GM19035 (cell line): ENCODE data around the gene NXN.
"Not testable (repeated sequence)": the region's sequence is repeated elsewhere in the genome, so short reads cannot be mapped to it uniquely, and the experiment has no call there.

Experiments
- ATAC-seq: cut with Tn5 transposase; IDR thresholded peaks from one replicate; pipeline ENCODE4 v1.9.1; 2021; ENCODE audit not compliant: unreplicated experiment

NXN gene

DNA sequence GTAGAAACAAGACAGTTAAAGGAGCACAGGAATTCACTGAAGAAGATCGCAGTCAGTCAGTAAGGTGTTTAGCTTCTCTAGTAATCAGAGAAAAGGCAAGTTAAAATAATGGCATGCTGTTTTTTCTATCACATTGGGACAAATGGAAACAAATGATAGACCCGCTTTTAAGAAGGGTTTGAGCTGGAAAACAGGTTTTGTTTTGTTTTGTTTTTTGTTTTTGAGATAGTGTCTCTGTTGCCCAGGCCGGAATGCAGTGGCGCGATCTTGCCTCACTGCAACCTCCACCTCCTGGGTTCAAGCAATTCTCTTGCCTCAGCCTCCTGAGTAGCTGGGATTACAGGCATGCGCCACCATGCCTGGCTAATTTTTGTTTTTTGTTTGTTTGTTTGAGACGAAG is 193.7 kb downstream of the NXN start:
- not testable (repeated sequence) for ATAC-seq

DNA sequence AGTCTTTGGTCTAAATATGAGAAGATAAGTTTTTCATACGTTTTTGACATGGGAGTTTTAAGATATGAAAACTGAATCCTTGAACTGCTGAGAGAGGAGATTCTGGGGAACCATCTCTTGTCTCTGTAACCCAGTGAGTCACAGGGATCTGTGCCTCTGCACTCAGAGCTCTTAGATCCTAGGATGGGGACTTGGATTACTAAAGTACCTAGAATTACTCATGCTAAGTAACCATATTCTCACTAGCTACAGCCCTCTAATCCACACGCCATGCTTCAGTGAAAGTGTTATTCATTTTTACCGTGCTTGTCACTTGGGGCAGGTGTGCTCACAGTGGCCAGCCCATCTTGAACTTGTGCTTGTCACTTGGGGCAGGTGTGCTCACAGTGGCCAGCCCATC is 195.4 kb downstream of the NXN start:
- no peak for ATAC-seq

DNA sequence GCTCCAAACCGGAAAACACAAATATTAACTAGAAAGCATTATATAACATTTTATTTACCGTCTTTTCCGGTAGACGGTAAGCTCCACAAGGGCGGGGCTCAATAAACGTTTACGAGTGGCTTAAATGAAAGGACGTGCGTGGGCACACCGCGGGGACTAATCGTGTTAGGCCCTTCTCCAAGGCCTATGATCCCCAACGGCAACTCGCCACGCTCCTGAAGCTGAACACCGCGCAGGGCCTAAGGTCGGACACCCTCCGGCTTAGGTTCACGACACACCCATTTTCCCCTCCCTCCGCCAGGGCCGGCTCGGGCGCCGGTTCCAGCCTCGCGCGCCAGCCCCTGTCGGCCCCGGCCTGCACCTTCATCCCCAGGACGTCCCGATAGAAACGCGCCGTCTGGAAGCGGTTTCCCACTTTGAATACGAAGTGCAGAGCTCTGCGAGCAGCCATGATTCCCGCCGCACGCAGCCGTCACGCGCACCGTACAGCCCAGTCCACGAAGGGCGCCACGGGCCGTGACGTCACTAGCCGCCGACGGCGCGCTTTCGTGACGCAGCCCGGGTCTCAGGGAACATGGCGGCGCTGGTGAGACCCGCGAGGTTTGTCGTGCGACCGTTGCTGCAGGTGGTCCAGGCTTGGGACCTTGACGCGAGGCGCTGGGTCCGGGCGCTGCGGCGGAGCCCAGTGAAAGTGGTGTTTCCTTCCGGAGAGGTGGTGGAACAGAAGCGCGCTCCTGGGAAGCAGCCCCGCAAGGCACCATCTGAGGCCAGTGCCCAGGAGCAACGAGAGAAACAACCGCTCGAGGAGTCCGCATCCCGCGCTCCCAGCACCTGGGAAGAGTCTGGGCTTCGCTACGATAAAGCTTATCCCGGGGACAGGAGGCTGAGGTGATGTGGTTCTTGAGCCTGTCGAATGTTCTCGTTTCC is 197.5 kb downstream of the NXN start, which contains the start of the genes GLOD4 and MRM3:
TSS of gene GLOD4 (minus strand) at position 476 of the 927 bp plus-strand sequence. CDS start at position 451, 25 bp downstream.
TSS of gene MRM3 (plus strand) at position 549 of the 927 bp plus-strand sequence. CDS start at position 575, 26 bp downstream.
- peak; percentile 89 for ATAC-seq

DNA sequence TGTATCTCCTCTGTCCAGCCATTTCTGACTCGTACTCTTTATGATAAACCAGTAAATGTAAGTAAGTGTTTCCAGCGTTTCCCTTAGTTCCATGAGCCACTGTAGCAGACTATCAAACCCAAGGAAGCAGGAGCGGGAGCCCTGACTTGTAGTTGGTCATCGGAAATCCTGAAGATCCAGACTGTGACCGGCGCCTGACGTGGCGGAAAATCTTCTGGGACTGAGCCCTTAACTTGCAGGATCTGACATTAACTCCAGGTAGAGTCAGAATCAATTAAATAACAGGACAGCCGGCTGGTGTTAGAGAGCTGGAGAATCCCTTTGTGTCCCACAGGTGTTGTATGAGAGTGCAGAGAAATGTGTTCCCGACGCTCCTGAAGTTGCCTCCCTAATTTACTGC is 201.5 kb downstream of the NXN start:
- no peak for ATAC-seq

DNA sequence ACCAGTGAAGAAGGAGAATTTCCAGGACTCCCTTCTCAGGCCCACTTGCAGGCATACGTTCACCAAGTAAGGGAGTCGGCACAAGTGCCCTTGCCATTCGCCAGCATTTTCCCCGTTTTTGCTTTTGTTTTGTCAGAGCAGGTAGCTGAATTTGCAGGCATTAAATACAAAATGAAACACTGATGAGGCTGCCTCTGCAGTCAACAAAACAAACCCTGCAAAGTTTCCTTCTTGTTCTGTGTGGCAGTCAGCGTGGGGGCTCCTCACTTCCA is 205.3 kb downstream of the NXN start:
- no peak for ATAC-seq

DNA sequence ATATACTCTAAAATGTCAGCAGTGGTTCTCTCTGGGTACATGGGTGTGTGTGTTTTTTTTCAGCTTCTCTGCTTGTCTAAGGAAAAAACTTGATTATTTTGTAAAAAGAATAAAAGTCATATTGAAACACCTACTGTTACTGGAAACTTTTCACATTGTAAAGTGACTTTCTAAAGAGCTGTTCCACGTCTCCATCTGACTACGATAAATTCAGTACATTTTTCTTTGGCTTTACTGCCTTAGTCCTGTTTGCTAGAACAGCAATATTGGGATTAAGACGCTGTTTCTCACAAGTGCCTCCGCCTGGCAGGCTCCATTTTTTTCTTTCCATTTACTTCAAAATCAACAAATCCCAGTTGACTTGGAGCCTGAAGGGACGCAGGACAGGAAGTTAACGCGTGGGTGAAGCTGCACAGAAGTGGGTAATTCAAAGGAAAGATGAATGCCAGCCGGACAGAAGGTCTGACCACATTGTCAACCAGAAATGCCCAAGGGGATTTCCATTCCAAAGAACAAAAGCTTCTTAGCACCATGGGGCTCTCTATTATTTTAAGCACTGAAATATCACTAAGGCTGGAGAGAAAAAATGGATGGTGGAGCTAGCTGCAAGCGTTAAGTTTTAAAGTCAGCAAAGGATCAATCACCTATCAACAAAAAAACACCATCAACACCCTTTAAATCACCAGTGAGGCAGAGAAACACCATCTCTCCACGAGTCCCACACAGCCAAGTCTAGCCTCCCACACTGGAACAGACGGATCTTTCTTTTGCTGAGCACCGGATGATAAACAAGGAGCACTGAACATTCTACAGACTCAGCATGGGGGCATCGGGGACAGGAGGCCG is 205.9 kb downstream of the NXN start:
- no peak for ATAC-seq

DNA sequence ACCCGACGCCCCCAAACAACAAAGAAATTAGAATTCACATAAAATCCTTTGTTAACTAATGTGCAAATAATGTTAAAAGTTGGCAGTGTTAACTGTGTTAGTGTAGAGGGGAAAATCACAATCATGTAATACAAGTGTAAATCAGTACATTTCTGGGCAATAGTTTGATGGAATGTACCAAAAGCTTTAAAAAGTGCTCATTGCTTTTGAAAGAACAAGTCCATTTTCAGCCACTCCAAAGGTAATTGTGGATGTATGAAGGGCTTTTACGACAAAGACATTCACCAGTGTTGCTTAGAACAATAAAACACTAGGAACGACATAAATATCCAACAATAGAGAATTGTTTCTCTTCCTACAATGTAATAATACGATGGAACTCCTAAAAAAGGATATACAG is 206.6 kb downstream of the NXN start:
- ATAC-seq: no peak

DNA sequence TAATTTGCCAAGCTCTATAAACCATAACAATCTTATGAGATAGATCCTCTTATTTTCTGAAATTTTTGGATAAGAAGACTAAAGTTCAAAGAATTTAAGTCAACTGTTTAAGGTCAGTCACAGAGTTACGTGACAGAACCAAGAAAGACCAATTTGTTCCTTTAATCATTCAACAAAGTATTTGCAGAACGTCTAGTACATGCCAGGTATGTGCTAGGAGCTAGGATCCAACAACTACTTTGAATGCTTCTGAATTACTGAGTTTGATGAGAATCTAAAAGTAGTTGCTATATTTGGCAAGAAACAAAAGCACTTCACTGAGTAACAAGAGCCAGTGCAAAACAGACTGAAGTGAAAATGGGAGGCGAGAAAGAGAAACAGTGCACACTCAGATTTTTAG is 212.5 kb downstream of the NXN start:
- no peak for ATAC-seq

DNA sequence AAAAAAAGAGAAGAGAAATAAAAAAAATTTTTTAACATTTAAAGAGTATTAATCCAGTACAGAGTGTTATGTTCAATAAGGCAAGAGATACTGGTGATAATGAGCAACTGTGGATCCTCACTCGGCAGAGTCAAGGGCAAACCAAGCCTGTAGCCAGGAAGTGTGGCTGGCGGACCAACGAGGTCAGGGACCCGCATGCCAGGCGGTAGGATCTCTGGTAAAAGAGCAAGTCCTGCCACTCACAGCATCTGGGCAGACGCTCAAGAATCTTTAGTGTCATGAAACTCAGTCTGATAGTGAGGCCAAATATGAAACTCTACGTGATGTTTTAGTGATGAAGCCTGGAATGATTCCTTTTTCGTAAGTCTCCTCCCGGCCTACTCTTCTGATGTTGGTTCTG is 219.2 kb downstream of the NXN start:
- no peak for ATAC-seq

DNA sequence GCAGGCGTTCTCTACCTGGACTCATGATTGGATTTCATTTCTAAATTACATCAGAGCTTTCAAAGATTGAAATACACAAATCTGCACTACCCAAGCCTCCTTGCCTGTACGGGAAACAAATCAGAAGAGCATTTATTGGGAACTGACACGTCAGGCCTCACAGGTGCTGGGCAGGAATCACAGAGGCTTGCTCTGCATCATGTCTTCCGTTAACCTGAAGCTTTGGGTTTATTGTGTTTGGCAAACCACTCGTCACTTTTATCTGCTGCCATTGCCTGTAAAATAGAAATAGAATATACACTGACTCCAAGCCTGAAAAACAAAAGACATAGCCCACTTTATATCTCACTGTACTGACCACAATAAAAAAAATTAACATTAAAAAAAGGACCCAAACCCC is 219.6 kb downstream of the NXN start:
- no peak for ATAC-seq

DNA sequence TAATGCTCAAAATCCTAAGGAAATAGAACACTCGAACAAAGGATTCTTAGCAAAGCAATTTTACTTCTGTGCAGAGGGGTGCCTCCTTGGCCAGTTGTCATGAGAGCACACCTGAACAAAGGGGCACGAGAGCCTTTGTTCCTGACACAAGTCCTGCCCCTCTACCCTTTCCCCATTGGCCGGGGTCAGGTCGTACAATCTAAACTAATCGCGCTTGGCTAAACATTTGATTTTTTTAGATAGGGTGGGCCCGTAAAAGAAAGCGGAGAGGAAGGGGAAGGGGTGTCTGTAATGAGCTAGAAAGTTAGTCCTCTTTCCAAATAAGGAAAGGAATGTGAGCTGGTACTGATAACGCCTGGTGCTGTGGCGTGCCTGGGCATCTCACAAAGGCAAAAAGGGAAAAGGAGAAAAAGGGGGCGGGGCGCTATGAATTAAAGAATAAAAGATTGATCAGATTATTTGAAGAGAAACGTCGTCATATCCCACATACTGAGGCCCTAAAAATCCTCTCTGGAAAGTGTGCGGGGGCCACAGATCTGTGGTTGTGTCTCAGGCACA is 223.5 kb downstream of the NXN start:
- ATAC-seq: not testable (repeated sequence)

DNA sequence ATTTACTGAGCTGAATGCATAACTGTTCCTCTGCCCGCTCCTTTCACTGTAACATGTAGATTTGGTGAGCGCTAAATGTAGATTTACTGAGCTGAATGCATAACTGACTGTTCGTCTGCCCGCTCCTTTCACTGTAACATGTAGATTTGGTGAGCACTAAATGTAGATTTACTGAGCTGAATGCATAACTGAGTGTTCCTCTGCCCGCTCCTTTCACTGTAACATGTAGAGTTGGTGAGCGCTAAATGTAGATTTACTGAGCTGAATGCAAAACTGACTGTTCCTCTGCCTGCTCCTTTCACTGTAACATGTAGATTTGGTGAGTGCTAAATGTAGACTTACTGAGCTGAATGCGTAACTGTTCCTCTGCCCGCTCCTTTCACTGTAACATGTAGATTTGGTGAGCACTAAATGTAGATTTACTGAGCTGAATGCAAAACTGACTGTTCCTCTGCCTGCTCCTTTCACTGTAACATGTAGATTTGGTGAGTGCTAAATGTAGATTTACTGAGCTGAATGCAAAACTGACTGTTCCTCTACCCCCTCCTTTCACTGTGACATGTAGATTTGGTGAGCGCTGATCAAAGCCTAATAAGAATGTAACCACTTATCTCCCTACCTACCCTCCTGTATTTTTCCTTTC is 224.1 kb downstream of the NXN start:
- not testable (repeated sequence) for ATAC-seq

DNA sequence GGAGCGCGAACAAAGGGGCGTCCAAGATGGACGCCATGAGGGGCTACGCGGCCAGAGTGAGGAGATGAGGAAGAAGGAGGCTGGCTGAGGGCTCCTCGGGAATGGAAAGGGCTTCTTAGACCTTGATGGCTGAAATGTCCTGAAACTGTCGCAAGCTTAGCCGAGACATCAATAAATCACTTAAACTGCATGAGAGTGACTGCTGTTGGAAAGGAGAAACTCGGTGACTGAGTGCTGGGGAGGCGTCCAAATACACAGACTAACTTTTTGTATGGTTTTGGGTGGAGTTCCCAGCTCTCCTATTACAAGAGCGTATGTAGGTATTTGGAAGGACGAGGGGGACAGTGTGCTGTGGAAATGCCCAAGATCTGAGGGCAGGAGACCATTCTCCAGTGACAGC is 226.2 kb downstream of the NXN start:
- ATAC-seq: no peak

DNA sequence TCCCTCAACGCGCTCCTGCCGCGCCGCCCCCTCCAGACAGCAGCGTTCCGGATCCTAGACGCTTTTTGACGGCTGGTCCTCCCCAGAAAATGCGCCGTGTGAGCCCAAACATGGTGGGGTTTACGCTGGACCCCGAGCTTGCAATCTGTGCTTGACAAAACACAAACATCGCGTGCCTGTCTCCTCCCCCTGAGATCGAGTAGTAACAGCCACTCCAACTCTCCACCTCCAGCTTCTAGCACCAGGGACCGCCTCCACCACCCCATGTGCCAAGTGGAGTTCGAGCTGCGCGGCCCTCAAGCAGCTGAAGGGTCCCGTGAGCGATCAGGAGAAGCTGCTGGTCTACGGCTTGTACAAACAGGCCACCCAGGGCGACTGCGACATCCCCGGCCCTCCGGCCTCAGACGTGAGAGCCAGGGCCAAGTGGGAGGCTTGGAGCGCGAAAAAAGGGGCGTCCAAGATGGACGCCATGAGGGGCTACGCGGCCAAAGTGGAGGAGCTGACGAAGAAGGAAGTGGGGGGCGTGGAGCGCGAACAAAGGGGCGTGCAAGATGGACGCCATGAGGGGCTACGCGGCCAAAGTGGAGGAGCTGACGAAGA is 226.9 kb downstream of the NXN start:
- ATAC-seq: no peak

DNA sequence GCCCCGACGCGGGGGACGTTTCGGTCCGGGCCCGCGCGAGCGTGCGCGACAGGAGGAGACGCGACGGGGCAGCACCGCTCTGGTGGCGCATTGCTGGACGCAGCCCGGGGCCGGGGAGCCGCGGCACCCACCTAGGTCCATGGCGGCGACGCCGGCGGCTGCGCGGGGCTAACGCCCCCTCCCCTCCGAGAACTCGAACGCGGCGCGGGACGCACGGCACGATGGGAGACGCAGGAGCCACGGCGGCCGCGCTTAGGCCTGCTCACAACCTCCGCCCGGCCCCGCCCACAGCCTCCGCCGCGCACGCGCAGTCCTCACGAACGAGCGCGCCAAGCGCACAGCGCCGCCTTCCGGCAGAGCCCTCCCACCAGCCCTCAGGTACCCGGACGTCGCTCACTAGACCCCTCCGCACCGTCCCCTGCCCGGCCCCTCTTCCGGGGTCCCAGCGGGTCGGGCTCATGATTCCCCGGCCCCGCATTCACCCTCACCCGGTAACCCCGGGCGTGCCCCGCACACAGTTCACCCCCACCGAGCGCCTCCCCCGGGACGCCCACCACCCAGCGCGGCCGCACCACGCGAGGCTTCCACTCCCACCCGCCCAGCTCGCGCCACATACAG is 227.5 kb downstream of the NXN start, which contains the start of gene GEMIN4:
TSS of gene GEMIN4 (minus strand) at position 263 of the 618 bp plus-strand sequence. CDS start at position 141, 122 bp downstream.
- peak; percentile 87 for ATAC-seq

DNA sequence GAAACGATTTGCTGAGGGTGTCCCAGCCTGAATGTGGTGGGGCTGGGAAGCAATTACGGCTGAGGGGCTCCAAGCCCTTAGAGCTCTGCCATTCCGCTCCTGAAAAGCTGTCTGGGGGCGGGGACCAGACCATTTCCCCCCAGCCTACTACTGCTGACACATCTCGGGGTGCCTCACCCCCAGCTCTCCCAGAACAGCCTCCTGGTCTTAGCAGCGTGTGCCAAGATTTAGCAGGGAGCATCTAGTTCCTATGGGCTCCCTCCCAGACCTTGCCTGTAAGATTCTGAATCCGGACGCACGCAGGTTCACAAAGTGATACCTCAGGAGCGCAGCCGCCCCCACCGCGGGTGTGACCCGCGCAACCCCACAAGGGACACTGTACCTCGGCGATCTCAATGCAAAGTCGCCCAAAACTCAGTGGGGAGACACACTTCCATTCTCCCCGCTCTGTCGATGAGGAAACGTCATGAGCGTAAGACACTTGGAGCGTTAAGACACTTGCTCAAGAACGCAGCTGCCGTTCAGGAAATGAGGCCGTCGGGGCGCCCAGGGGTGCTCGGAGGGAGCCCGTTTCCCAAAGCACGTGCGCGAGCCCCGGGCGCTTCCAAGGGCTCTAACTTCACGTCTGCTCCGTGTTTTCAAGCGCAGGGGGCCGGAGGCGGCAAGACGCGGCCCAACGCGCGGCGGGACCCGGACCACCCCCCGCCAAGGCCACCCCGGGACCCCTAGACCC is 228.1 kb downstream of the NXN start:
- peak; percentile 36 for ATAC-seq

DNA sequence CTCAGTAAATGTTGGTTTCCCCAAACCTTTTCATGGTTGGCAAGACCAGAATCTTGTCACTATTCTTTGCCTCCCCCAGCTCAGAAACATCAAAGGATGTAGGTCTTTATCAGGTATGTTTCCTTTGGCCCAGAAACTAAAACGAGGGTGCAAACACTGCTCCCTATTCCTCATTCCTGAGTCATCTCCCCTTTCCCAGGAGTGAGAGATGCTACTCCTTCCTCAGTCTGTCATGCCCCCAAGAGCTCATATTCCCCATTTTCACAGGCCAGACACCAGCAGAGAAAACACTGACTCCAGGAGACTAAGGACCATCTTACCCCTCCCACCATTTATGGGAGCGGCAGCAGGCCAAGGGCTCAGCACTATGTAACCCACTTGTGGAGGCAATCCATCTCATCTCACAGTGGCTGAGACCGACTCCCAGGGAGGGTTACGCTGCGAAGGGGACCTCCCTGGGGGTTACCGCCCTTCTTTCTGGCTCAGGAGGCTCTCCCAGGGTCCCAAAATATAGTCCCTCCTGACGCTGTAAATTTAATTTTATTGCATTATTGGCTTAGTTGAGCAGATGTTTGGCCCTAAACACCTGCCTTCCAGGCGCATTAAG is 229.0 kb downstream of the NXN start:
- no peak for ATAC-seq

DNA sequence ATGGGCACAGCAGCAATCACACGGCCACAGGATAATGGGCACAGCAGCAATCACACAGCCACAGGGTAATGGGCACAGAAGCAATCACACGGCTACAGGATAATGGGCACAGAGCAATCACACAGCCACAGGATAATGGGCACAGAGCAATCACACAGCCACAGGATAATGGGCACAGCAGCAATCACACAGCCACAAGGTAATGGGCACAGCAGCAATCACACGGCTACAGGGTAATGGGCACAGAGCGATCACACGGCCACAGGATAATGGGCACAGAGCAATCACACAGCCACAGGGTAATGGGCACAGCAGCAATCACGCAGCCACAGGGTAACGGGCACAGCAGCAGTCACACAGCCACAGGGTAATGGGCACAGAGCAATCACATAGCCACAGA is 230.2 kb downstream of the NXN start:
- not testable (repeated sequence) for ATAC-seq
